SK-N-SH (cell line): ENCODE results near the gene GJB1. TPM values are rescaled to one million over a fixed set of nuclear protein-coding genes. Genes with fewer than 3 reads are reported as not detected.
"Not testable (repeated sequence)": the region's sequence is repeated elsewhere in the genome, so short reads cannot be mapped to it uniquely, and the experiment has no call there.

Source experiments
- CTCF ChIA-PET: fragments of 300-600, 350-600 bp; formaldehyde crosslinking; extraction: SDS; loops from one replicate; lab custom pipeline; 2021; lab: Yijun Ruan, JAX
- POLR2A ChIA-PET: fragments of 350-600 bp; sonication (Branson Sonifier 250); formaldehyde crosslinking; extraction: SDS; loops from one replicate; lab custom pipeline; 2020; ENCODE audit warnings: antibody characterized with exemption, inconsistent platforms; lab: Yijun Ruan, JAX
- DNase-seq: peaks from one replicate; pipeline ENCODE4 v3.0.0; 2012
- H2AFZ ChIP-seq: fragments of 200-600 bp; sonication (generic); 2 replicates; pipeline ENCODE4 v1.8.1; 2016; ENCODE audit warnings: antibody characterized with exemption, mild to moderate bottlenecking, low read depth
- H3F3A ChIP-seq: fragments of 200-600 bp; sonication (generic); replicated peaks from 2 replicates; pipeline ENCODE3; 2016; ENCODE audit warnings: antibody characterized with exemption, mild to moderate bottlenecking; ENCODE audit not compliant: insufficient read depth
- H3K27ac ChIP-seq, 2 experiments: fragments of 200-500 bp in 1 of 2; fragments of 200-600 bp in 1 of 2; sonication (Bioruptor generic) in 1 of 2; sonication (generic), shearing (Covaris generic) in 1 of 2; 2 replicates each; pipeline versions ENCODE4 v1.5.1 to v1.6.1; 2014 to 2016; ENCODE audit warnings: low read depth in 2 of 2, inconsistent platforms in 1 of 2, low read length in 1 of 2, mild to moderate bottlenecking in 1 of 2, mixed read lengths in 1 of 2
- H3K27me3 ChIP-seq: fragments of 200-600 bp; sonication (generic), shearing (Covaris generic); 2 replicates; pipeline ENCODE4 v1.6.1; 2016; ENCODE audit warnings: mixed run types; ENCODE audit not compliant: insufficient read depth
- H3K36me3 ChIP-seq, 2 experiments: fragments of 200-500 bp in 1 of 2; fragments of 200-600 bp in 1 of 2; sonication (Bioruptor generic) in 1 of 2; sonication (generic) in 1 of 2; replicated peaks in 1 of 2; 2 replicates each; pipeline versions ENCODE3 to v1.5.1; 2014 to 2016; ENCODE audit warnings: low read length in 1 of 2, mild to moderate bottlenecking in 1 of 2; ENCODE audit not compliant: insufficient read depth in 2 of 2, control insufficient read depth in 1 of 2
- H3K4me1 ChIP-seq, 2 experiments: fragments of 200-500 bp in 1 of 2; fragments of 200-600 bp in 1 of 2; sonication (Bioruptor generic) in 1 of 2; sonication (generic), shearing (Covaris generic) in 1 of 2; 2 replicates each; pipeline versions ENCODE4 v1.5.1 to v1.6.1; 2014 to 2016; ENCODE audit warnings: low read depth in 1 of 2, low read length in 1 of 2, mixed run types in 1 of 2; ENCODE audit not compliant: insufficient read depth in 2 of 2, control insufficient read depth in 1 of 2
- H3K4me2 ChIP-seq: fragments of 200-600 bp; sonication (generic), shearing (Covaris generic); 2 replicates; pipeline ENCODE4 v1.6.1; 2017; ENCODE audit warnings: mixed run types
- H3K4me3 ChIP-seq, 2 experiments: fragments of 200-500 bp in 1 of 2; fragments of 200-600 bp in 1 of 2; sonication (Bioruptor generic) in 1 of 2; sonication (generic), shearing (Covaris generic) in 1 of 2; 2 replicates each; pipeline versions ENCODE4 v1.5.1 to v1.8.1; 2014 to 2016; ENCODE audit warnings: low read depth in 2 of 2, inconsistent platforms in 1 of 2, low read length in 1 of 2, mild to moderate bottlenecking in 1 of 2, mixed read lengths in 1 of 2, moderate library complexity in 1 of 2
- H3K79me2 ChIP-seq: fragments of 200-600 bp; sonication (generic); 2 replicates; pipeline ENCODE4 v1.8.1; 2017; ENCODE audit warnings: mild to moderate bottlenecking; ENCODE audit not compliant: insufficient read depth
- H3K9ac ChIP-seq: fragments of 200-600 bp; sonication (generic); 2 replicates; pipeline ENCODE4 v1.6.1; 2017; ENCODE audit warnings: mixed run types
- H3K9me2 ChIP-seq: fragments of 200-600 bp; sonication (generic); 2 replicates; pipeline ENCODE4 v1.6.1; 2017; ENCODE audit warnings: mixed run types
- H3K9me3 ChIP-seq: fragments of 200-600 bp; sonication (generic); 2 replicates; pipeline ENCODE4 v1.6.1; 2017; ENCODE audit warnings: mixed run types, mild to moderate bottlenecking, moderate library complexity
- H4K20me1 ChIP-seq: fragments of 200-600 bp; sonication (generic); 2 replicates; pipeline ENCODE4 v1.6.1; 2017; ENCODE audit warnings: mild to moderate bottlenecking, mixed run types; ENCODE audit not compliant: insufficient read depth
- CHD2 ChIP-seq: fragments of 150-350 bp; IDR thresholded peaks from 2 replicates; pipeline ENCODE4 v1.6.1; 2018; ENCODE audit warnings: low read length; ENCODE audit not compliant: partially characterized antibody
- CTCF ChIP-seq: fragments of 200-600 bp; sonication (generic); IDR thresholded peaks from 2 replicates; pipeline ENCODE4 v1.6.1; 2017; ENCODE audit warnings: antibody characterized with exemption, mild to moderate bottlenecking, moderate library complexity
- EP300 ChIP-seq, 2 experiments: IDR thresholded peaks; 2 replicates each; pipeline versions ENCODE4 v1.4.0 to v1.6.1; 2012; ENCODE audit warnings: borderline replicate concordance in 1 of 2, low read depth in 1 of 2, low read length in 1 of 2
- EZH2phosphoT487 ChIP-seq: fragments of 200-600 bp; sonication (generic); IDR thresholded peaks from 2 replicates; pipeline ENCODE4 v1.6.1; 2017; ENCODE audit warnings: low read depth, mixed run types, mild to moderate bottlenecking, antibody characterized with exemption, moderate library complexity, borderline replicate concordance
- FOSL2 ChIP-seq: IDR thresholded peaks from 2 replicates; pipeline ENCODE4 v1.4.0; 2012; ENCODE audit warnings: low read depth, mild to moderate bottlenecking, moderate library complexity, borderline replicate concordance
- FOXJ3 ChIP-seq: sonication (generic); formaldehyde crosslinking; IDR thresholded peaks from 2 replicates; pipeline ENCODE4 v1.5.1; 2020; ENCODE audit warnings: mild to moderate bottlenecking, missing genetic modification reagents
- GABPA ChIP-seq: IDR thresholded peaks from 2 replicates; pipeline ENCODE4 v1.4.0; 2012; ENCODE audit warnings: low read depth, mild to moderate bottlenecking
- MEF2A ChIP-seq: IDR thresholded peaks from 2 replicates; pipeline ENCODE4 v1.4.0; 2012; ENCODE audit warnings: low read depth, borderline replicate concordance
- MXI1 ChIP-seq: IDR thresholded peaks from 2 replicates; pipeline ENCODE4 v1.6.1; 2012; ENCODE audit warnings: mild to moderate bottlenecking, low read depth, low read length, improper control_type of control experiment
- NRF1 ChIP-seq: IDR thresholded peaks from 2 replicates; pipeline ENCODE4 v1.6.1; 2012; ENCODE audit warnings: low read depth, mild to moderate bottlenecking, low read length
- PBX3 ChIP-seq: IDR thresholded peaks from 2 replicates; pipeline ENCODE4; 2012
- POLR2AphosphoS5 ChIP-seq: IDR thresholded peaks from 2 replicates; pipeline ENCODE4 v1.6.1; 2012; ENCODE audit warnings: low read depth, low read length
- REST ChIP-seq: IDR thresholded peaks from 2 replicates; pipeline ENCODE4 v1.6.1; 2012; ENCODE audit warnings: mild to moderate bottlenecking, low read depth, low read length, moderate library complexity
- RFX5 ChIP-seq: IDR thresholded peaks from 2 replicates; pipeline ENCODE4 v1.6.1; 2012; ENCODE audit warnings: mild to moderate bottlenecking, improper control_type of control experiment, low read length
- RXRA ChIP-seq: IDR thresholded peaks from 2 replicates; pipeline ENCODE4 v1.4.0; 2012; ENCODE audit warnings: low read depth, mild to moderate bottlenecking, borderline replicate concordance
- SMC3 ChIP-seq: IDR thresholded peaks from 2 replicates; pipeline ENCODE4 v1.6.1; 2012; ENCODE audit warnings: low read depth, low read length, improper control_type of control experiment
- ZBTB33 ChIP-seq: IDR thresholded peaks from 2 replicates; pipeline ENCODE4 v1.4.0; 2012; ENCODE audit warnings: low read depth, borderline replicate concordance
- WGBS: methylation state at CpG from one replicate; pipeline ENCODE4 v1.1.6; 2017; ENCODE audit warnings: low lambda C conversion rate; 5-methylcytosine and 5-hydroxymethylcytosine counted together
- polyA plus RNA-seq, 3 experiments: library from polyadenylated mRNA; depleted of rRNA; stranded (reverse); fragments of >200 nt; gene quantifications; 2 replicates each; pipeline ENCODE4 v1.2.3, GENCODE V29; 2012

GJB1 gene
- polyA plus RNA-seq, 1 of the 3 experiments (the other 2 are of a cell fraction): not detected

GRCh38 chrX:71256856-71257255 lies 33.8 kb downstream of the GJB1 start (continued):
- TF ChIP-seq FOSL2: no peak

- H3K79me2 ChIP-seq, H4K20me1 ChIP-seq, DNase-seq, POLR2A ChIA-PET, H3K27ac ChIP-seq, H3K9me2 ChIP-seq, H3K4me2 ChIP-seq, H3K36me3 ChIP-seq, CTCF ChIA-PET, H3K4me1 ChIP-seq, H3K4me3 ChIP-seq, H2AFZ ChIP-seq, H3K27me3 ChIP-seq, H3K9me3 ChIP-seq, H3F3A ChIP-seq, H3K9ac ChIP-seq: not testable (repeated sequence)
Observed at GRCh38 chrX:71268624-71269023, 45.6 kb downstream of the GJB1 start.

- no peak overlapping the region for H2AFZ ChIP-seq
- POLR2A ChIA-PET: interaction anchor here (0.8 kb wide), 1 partner anchor 96 kb away, joined by 3 read pairs; the partner anchor contains the start of gene TAF1
- no peaks in the 10 kb centered on the region; the same call in 1 of the 2 replicates for H3K27me3 ChIP-seq
- CTCF ChIA-PET: no interaction called here
- no peaks in the 10 kb centered on the region for H3K9me3 ChIP-seq
- no peaks in the 10 kb centered on the region for H3K4me1 ChIP-seq
- no peaks in the 10 kb centered on the region for H3K79me2 ChIP-seq
- 79% methylated on average over 3 of the region's 19 CpGs for WGBS
- no peak overlapping the region for H3K4me3 ChIP-seq
- no peaks in the 10 kb centered on the region for H3K36me3 ChIP-seq
- H3K9me2 ChIP-seq: no peaks in the 10 kb centered on the region
- no peak for DNase-seq
- no peaks in the 10 kb centered on the region for H4K20me1 ChIP-seq
- H3K27ac ChIP-seq: no peak overlapping the region
- H3F3A ChIP-seq: no peaks in the 10 kb centered on the region
- no peak overlapping the region for H3K9ac ChIP-seq
- no peak overlapping the region for H3K4me2 ChIP-seq
- no peak for TF ChIP-seq POLR2AphosphoS5
- TF ChIP-seq NRF1: no peak
- TF ChIP-seq GABPA: no peak
- TF ChIP-seq MXI1: no peak
- TF ChIP-seq CHD2: no peak
- TF ChIP-seq MEF2A: no peak
- TF ChIP-seq FOSL2: no peak
- TF ChIP-seq ZBTB33: no peak
- no peak for TF ChIP-seq EZH2phosphoT487
- no peak for TF ChIP-seq CTCF
- no peak for TF ChIP-seq PBX3
- TF ChIP-seq FOXJ3: no peak
- TF ChIP-seq EP300 (IDR thresholded peaks at IDR 0.05; ENCODE audit: borderline replicate concordance in 1 of 2, low read depth in 1 of 2, low read length in 1 of 2): no peak
- no peak for TF ChIP-seq RFX5
- no peak for TF ChIP-seq SMC3
- no peak for TF ChIP-seq REST
- TF ChIP-seq RXRA: no peak
Observed at GRCh38 chrX:71269801-71270395, 46.9 kb downstream of the GJB1 start.
